Heart left ventricle (tissue), 13 donors: Measurements from ENCODE around the gene WDR87.

Experiments
- POLR2A ChIP-seq, 2 donors: fragments of 450-650 bp; IDR thresholded peaks; one replicate each; pipeline ENCODE4 v1.6.1; 2017; ENCODE audit warnings: antibody characterized with exemption in 2 of 2, mild to moderate bottlenecking in 2 of 2, moderate library complexity in 2 of 2
- TF ChIP-seq, protein P1 (sequence below), 12 donors: fragments of 200-600 bp; sonication (generic) in 4 of 12; IDR thresholded peaks; one replicate each; pipeline versions ENCODE4 v1.5.0 to v1.8.0; 2018 to 2022; ENCODE audit warnings: antibody characterized with exemption in 12 of 12, mild to moderate bottlenecking in 5 of 12
- donor health status: ischemic (EF 13 %, LVEDD 7.1; RV severe dilation, severe dysfunction).
- donor health status: DM: no; HTN: yes; CAD: no.
- donor health status: DM: no; HTN: no; CAD: no.
- donor health status: ischemic (EF 25% LVEDD 6.9; RV normal size, moderate dysfunction).
- donor health status: ischemic (EF 25% LVEDD 5.7; RV mildly dilated, moderate dysfunction).
- donor health status: ischemic (EF 35%, LVEDD 5.7; RV mildly dilated, moderate dysfunction).
- donor health status: nonischemic (EF 11% LVEDD 7.7; RV severe dilation, severe dysfunction).
- donor health status: DM: yes; HTN: yes; CAD: no.
- donor health status: PGD.
- donor health status: ischemic (EF 29% LVEDD 5.4; RV normal size, mild dysfunction).
- donor health status: nonischemic (EF 23%, LVEDD 6.1; RV moderate dilation, normal function).

- TF ChIP-seq, protein P1, sequence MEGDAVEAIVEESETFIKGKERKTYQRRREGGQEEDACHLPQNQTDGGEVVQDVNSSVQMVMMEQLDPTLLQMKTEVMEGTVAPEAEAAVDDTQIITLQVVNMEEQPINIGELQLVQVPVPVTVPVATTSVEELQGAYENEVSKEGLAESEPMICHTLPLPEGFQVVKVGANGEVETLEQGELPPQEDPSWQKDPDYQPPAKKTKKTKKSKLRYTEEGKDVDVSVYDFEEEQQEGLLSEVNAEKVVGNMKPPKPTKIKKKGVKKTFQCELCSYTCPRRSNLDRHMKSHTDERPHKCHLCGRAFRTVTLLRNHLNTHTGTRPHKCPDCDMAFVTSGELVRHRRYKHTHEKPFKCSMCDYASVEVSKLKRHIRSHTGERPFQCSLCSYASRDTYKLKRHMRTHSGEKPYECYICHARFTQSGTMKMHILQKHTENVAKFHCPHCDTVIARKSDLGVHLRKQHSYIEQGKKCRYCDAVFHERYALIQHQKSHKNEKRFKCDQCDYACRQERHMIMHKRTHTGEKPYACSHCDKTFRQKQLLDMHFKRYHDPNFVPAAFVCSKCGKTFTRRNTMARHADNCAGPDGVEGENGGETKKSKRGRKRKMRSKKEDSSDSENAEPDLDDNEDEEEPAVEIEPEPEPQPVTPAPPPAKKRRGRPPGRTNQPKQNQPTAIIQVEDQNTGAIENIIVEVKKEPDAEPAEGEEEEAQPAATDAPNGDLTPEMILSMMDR (IDR thresholded peaks at IDR 0.05), result no peak
- no peak for TF ChIP-seq POLR2A (IDR thresholded peaks at IDR 0.05)
Observed at GRCh38 chr19:37920591-37921450, 14.4 kb upstream of the WDR87 start.
